C4-2B (cell line): ENCODE data around the gene CDC25A.

ENCODE experiments used
- H3K27ac ChIP-seq: fragments of 450-650 bp; 2 replicates; pipeline ENCODE4 v1.5.1; 2017
- CTCF ChIP-seq: fragments of 450-650 bp; conservative IDR thresholded peaks from 2 replicates; pipeline ENCODE4 v1.5.1; 2017; ENCODE audit warnings: mild to moderate bottlenecking
- ZFX ChIP-seq: fragments of 450-650 bp; IDR thresholded peaks from 2 replicates; pipeline ENCODE4 v1.6.1; 2017

Gene CDC25A

GRCh38 chr3:48140936-48141603 is 47.1 kb downstream of the CDC25A start:
- TF ChIP-seq CTCF (no peak), ZFX (no peak)
- H3K27ac ChIP-seq, result no peak overlapping the region

- no peak overlapping the region for H3K27ac ChIP-seq
- TF ChIP-seq CTCF (no peak), ZFX (no peak)
Measured at GRCh38 chr3:48140336-48140757, 47.9 kb downstream of the CDC25A start.

GRCh38 chr3:48137425-48137999 is 50.7 kb downstream of the CDC25A start:
- TF ChIP-seq CTCF (no peak), ZFX (no peak)
- no peak overlapping the region for H3K27ac ChIP-seq

- no peak overlapping the region for H3K27ac ChIP-seq
- TF ChIP-seq CTCF, result no peak
- TF ChIP-seq ZFX, result no peak
Measured at GRCh38 chr3:48135552-48136495, 52.4 kb downstream of the CDC25A start.

GRCh38 chr3:48130321-48130904 is 57.8 kb downstream of the CDC25A start:
- H3K27ac ChIP-seq, result no peak overlapping the region
- TF ChIP-seq CTCF, result no peak

GRCh38 chr3:48129921-48130320 is 58.3 kb downstream of the CDC25A start:
- TF ChIP-seq ZFX (no peak), CTCF (no peak)
- H3K27ac ChIP-seq, result no peak overlapping the region
